HCT116 (cell line): ENCODE measurements around the gene RFC4. TPM values are rescaled to one million over a fixed set of nuclear protein-coding genes. Genes with fewer than 3 reads are reported as not detected.
A peak's percentile ranks its signal among the peaks of the same experiment; 100 is the strongest.

Experiments used
- ATAC-seq: fragments of 200-7000 bp; cut with Tn5 transposase; 2 replicates; pipeline ENCODE4 v1.9.1; 2020; ENCODE audit warnings: mild to moderate bottlenecking, moderate library complexity
- BruUV-seq: library from RNA; stranded (reverse); fragments of 400-500 nt; replicated peaks from 2 replicates; lab custom pipeline; 2021; lab: Mats Ljungman, UMichigan
- CTCF ChIA-PET: fragments of 300-600 bp; sonication (Branson Sonifier 250); formaldehyde crosslinking; loops from one replicate; lab custom pipeline; 2021; ENCODE audit warnings: antibody characterized with exemption; lab: Charles Lee
- POLR2A ChIA-PET: fragments of 300-600, 350-600 bp; sonication (Branson Sonifier 250); formaldehyde crosslinking; loops from one replicate; lab custom pipeline; 2021; ENCODE audit warnings: antibody characterized with exemption; lab: Charles Lee
- RAD21 ChIA-PET, 2 experiments: fragments of 300-600 bp; sonication (Branson Sonifier 250); formaldehyde crosslinking; loops; one replicate each; lab custom pipeline; 2023; ENCODE audit warnings: low total read pairs in 2 of 2; ENCODE audit not compliant: uncharacterized antibody in 2 of 2, unreplicated experiment in 2 of 2, low non-redundant PET in 1 of 2; lab: Charles Lee
- DNase-seq: peaks from one replicate; pipeline ENCODE4 v3.0.0-alpha.2; 2010; ENCODE audit warnings: low read depth, low spot score
- H2AFZ ChIP-seq: fragments of 200-600 bp; shearing (Covaris generic), sonication (generic); 2 replicates; pipeline ENCODE4 v1.6.1; 2017; ENCODE audit warnings: low read depth, mixed run types, mixed read lengths, antibody characterized with exemption, low read length; ENCODE audit not compliant: poor library complexity, severe bottlenecking
- H3K27ac ChIP-seq: 2 replicates; pipeline ENCODE4 v1.5.1; 2012; ENCODE audit warnings: low read depth, low read length
- H3K27me3 ChIP-seq: fragments of 200-600 bp; sonication (generic); 2 replicates; pipeline ENCODE4 v1.6.1; 2016; ENCODE audit warnings: mixed run types, low read length, mixed read lengths; ENCODE audit not compliant: insufficient read depth
- H3K36me3 ChIP-seq, 2 experiments: fragments of 200-500 bp in 1 of 2; fragments of 200-600 bp in 1 of 2; sonication (Bioruptor generic) in 1 of 2; sonication (generic) in 1 of 2; 2 replicates each; pipeline versions ENCODE4 v1.5.1 to v1.6.1; 2014 to 2016; ENCODE audit warnings: low read length in 2 of 2, inconsistent platforms in 1 of 2, mixed read lengths in 1 of 2, mixed run types in 1 of 2; ENCODE audit not compliant: insufficient read depth in 2 of 2, control insufficient read depth in 1 of 2
- H3K4me1 ChIP-seq, 2 experiments: fragments of 200-600 bp in 1 of 2; sonication (generic) in 1 of 2; 2 replicates each; pipeline versions ENCODE4 v1.5.1 to v1.6.1; 2012 to 2017; ENCODE audit warnings: low read length in 2 of 2, inconsistent platforms in 1 of 2, mild to moderate bottlenecking in 1 of 2, mixed read lengths in 1 of 2, mixed run types in 1 of 2, moderate library complexity in 1 of 2; ENCODE audit not compliant: insufficient read depth in 2 of 2, control insufficient read depth in 1 of 2
- H3K4me2 ChIP-seq: fragments of 200-600 bp; sonication (generic); 2 replicates; pipeline ENCODE4 v1.6.1; 2017; ENCODE audit warnings: mixed run types, low read length, mixed read lengths
- H3K4me3 ChIP-seq, 2 experiments: fragments of 200-600 bp in 1 of 2; sonication (generic) in 1 of 2; replicated peaks in 1 of 2; 2 replicates each; pipeline ENCODE4 v1.5.1; 2011 to 2016; ENCODE audit warnings: low read length in 2 of 2, control low read depth in 1 of 2, low read depth in 1 of 2, mild to moderate bottlenecking in 1 of 2, mixed read lengths in 1 of 2, mixed run types in 1 of 2
- H3K79me2 ChIP-seq: fragments of 200-600 bp; sonication (generic); 2 replicates; pipeline ENCODE4 v1.6.1; 2017; ENCODE audit warnings: mild to moderate bottlenecking, mixed run types, low read length, moderate library complexity, mixed read lengths; ENCODE audit not compliant: insufficient read depth
- H3K9ac ChIP-seq: fragments of 200-600 bp; sonication (generic); 2 replicates; pipeline ENCODE4 v1.6.1; 2016; ENCODE audit warnings: low read length, mixed read lengths
- H3K9me2 ChIP-seq: fragments of 200-600 bp; sonication (generic), shearing (Covaris generic); 2 replicates; pipeline ENCODE4 v1.6.1; 2017; ENCODE audit warnings: mixed run types, mild to moderate bottlenecking, moderate library complexity; ENCODE audit not compliant: insufficient read depth
- H3K9me3 ChIP-seq, 2 experiments: fragments of 200-500 bp in 1 of 2; fragments of 200-600 bp in 1 of 2; sonication (Bioruptor generic) in 1 of 2; sonication (generic) in 1 of 2; 2 replicates each; pipeline ENCODE4 v1.6.1; 2014 to 2017; ENCODE audit warnings: low read length in 2 of 2, mixed read lengths in 2 of 2, inconsistent platforms in 1 of 2, low read depth in 1 of 2, mild to moderate bottlenecking in 1 of 2, mixed run types in 1 of 2, moderate library complexity in 1 of 2; ENCODE audit not compliant: control insufficient read depth in 1 of 2, insufficient read depth in 1 of 2
- H4K20me1 ChIP-seq: fragments of 200-600 bp; sonication (generic), shearing (Covaris generic); 2 replicates; pipeline ENCODE4 v1.6.1; 2017; ENCODE audit warnings: mixed run types, mild to moderate bottlenecking, moderate library complexity; ENCODE audit not compliant: insufficient read depth
- ATF3 ChIP-seq: IDR thresholded peaks from 2 replicates; pipeline ENCODE4 v1.6.1; 2012
- CBX3 ChIP-seq: IDR thresholded peaks from 2 replicates; pipeline ENCODE4 v1.6.1; 2012; ENCODE audit warnings: low read depth
- CEBPB ChIP-seq: IDR thresholded peaks from 2 replicates; pipeline ENCODE4 v1.6.1; 2012; ENCODE audit warnings: low read depth
- EGR1 ChIP-seq: IDR thresholded peaks from 2 replicates; pipeline ENCODE4 v1.6.1; 2012; ENCODE audit warnings: low read depth
- ELF1 ChIP-seq: IDR thresholded peaks from 2 replicates; pipeline ENCODE4 v1.6.1; 2012; ENCODE audit warnings: low read depth, borderline replicate concordance
- EZH2phosphoT487 ChIP-seq: fragments of 200-600 bp; IDR thresholded peaks from 2 replicates; pipeline ENCODE4 v1.6.1; 2018; ENCODE audit warnings: antibody characterized with exemption, borderline replicate concordance
- FOSL1 ChIP-seq: IDR thresholded peaks from 2 replicates; pipeline ENCODE4 v1.6.1; 2012; ENCODE audit warnings: low read depth
- JUND ChIP-seq: IDR thresholded peaks from 2 replicates; pipeline ENCODE4 v1.6.1; 2012
- MAX ChIP-seq: IDR thresholded peaks from 2 replicates; pipeline ENCODE4 v1.6.1; 2012
- POLR2A ChIP-seq: IDR thresholded peaks from 2 replicates; pipeline ENCODE4 v1.7.0; 2011; ENCODE audit warnings: borderline replicate concordance; ENCODE audit not compliant: insufficient read depth, insufficient read length; ENCODE audit errors: extremely low read depth
- POLR2AphosphoS5 ChIP-seq: IDR thresholded peaks from 2 replicates; pipeline ENCODE4 v1.6.1; 2011; ENCODE audit warnings: mild to moderate bottlenecking, low read depth, low read length, moderate library complexity
- RAD21 ChIP-seq: IDR thresholded peaks from 2 replicates; pipeline ENCODE4 v1.6.1; 2012; ENCODE audit warnings: low read depth, mild to moderate bottlenecking
- REST ChIP-seq: IDR thresholded peaks from 2 replicates; pipeline ENCODE4 v1.6.1; 2012; ENCODE audit warnings: low read depth
- SIN3A ChIP-seq: IDR thresholded peaks from 2 replicates; pipeline ENCODE4 v1.6.1; 2012; ENCODE audit warnings: low read depth
- SP1 ChIP-seq: IDR thresholded peaks from 2 replicates; pipeline ENCODE4 v1.6.1; 2012; ENCODE audit warnings: low read depth
- SRF ChIP-seq: IDR thresholded peaks from 2 replicates; pipeline ENCODE4 v1.6.1; 2012; ENCODE audit warnings: low read depth
- TCF7L2 ChIP-seq: IDR thresholded peaks from 2 replicates; pipeline ENCODE4 v1.7.0; 2011; ENCODE audit warnings: borderline replicate concordance, inconsistent platforms; ENCODE audit not compliant: insufficient read depth, insufficient read length; ENCODE audit errors: extremely low read depth
- YY1 ChIP-seq: IDR thresholded peaks from 2 replicates; pipeline ENCODE4 v1.6.1; 2011; ENCODE audit warnings: low read length, low read depth, moderate library complexity, mild to moderate bottlenecking; ENCODE audit not compliant: insufficient replicate concordance; ENCODE audit errors: extremely low read depth
- ZNF274 ChIP-seq: fragments of 200-500 bp; sonication (Bioruptor generic); IDR thresholded peaks from 2 replicates; pipeline ENCODE4 v1.6.1; 2014; ENCODE audit warnings: mild to moderate bottlenecking, low read depth, low read length, inconsistent platforms
- intact Hi-C: fragments of 100-400 bp; cut with micrococcal nuclease; formaldehyde crosslinking; loops from 2 replicates; pipeline ENCODE4 v1.10.0; 2022
- total RNA-seq: library from RNA; stranded (reverse); gene quantifications from one replicate; pipeline ENCODE4 v1.2.1, GENCODE V29; 2021; ENCODE audit not compliant: unreplicated experiment

RFC4 gene
- total RNA-seq, 1 experiment from 2014 or later = 86.2 TPM

- TF ChIP-seq REST (no peak), ELF1 (no peak), SP1 (no peak), YY1 (no peak), EZH2phosphoT487 (no peak)
- TF ChIP-seq, all 23 proteins: peak for 0
Measured at GRCh38 chr3:186760897-186761447, 45.3 kb downstream of the RFC4 start (continued).

GRCh38 chr3:186760141-186760833 is 46.0 kb downstream of the RFC4 start:
- Histone ChIP-seq H3K4me1 (peaks cover 0 to 21% of the 10 kb centered on the region in 2 experiments; a peak in 2 of 4 replicates), H3K9ac (no peak overlapping the region), H3K27ac (peak overlapping the region; percentile 33; the same call in 1 of the 2 replicates), H3K9me2 (no peaks in the 10 kb centered on the region), H3K27me3 (no peaks in the 10 kb centered on the region), H4K20me1 (no peaks in the 10 kb centered on the region), H3K4me3 (no peak overlapping the region), H3K79me2 (no peaks in the 10 kb centered on the region), H2AFZ (peak overlapping the region; percentile 95), H3K9me3 (no peaks in the 10 kb centered on the region), H3K4me2 (peak overlapping the region; percentile 62), H3K36me3 (no peaks in the 10 kb centered on the region)
- ChIA-PET CTCF (no interaction called here), POLR2A (no interaction called here), RAD21 (no interaction called here)
- intact Hi-C loops = loop anchor here (1.0 kb wide), 1 partner anchor 22 kb away; no protein-coding TSS in a partner anchor
- TF ChIP-seq POLR2A (no peak), EGR1 (peak; percentile 22; the same call in 1 of the 2 replicates), CEBPB (peak; percentile 75; the same call in 1 of the 2 replicates), SRF (peak; percentile 67), ATF3 (0 out of 2 replicates have a peak, but pooled peaks have one; percentile 25), JUND (peak; percentile 95), CBX3 (peak; percentile 99), FOSL1 (peak; percentile 96), SP1 (peak; percentile 94), TCF7L2 (no peak), SIN3A (peak; percentile 80), MAX (peak; percentile 78), ZNF274 (no peak), POLR2AphosphoS5 (peak; percentile 39; the same call in 1 of the 2 replicates), RAD21 (peak; percentile 27)
- DNase-seq (peak; percentile 84), ATAC-seq (peak; percentile 83)
- BruUV-seq = no TSS peak
